AML-193 (cell line): ENCODE measurements around the gene ETFRF1.

Experiments
- DNase-seq, 2 experiments: peaks; one replicate each; lab custom pipeline; 2025; lab: John Stamatoyannopoulos, UW

Gene ETFRF1

GRCh38 chr12:25195056-25195971 is at the start of gene ETFRF1, which contains the start of gene DNAI7:
Gene ETFRF1 (plus strand): TSS chr12:25195237. CDS start chr12:25203957, 8,720 bp downstream.
Gene DNAI7 (minus strand): TSS chr12:25195160. CDS start chr12:25195078, 82 bp downstream.
- DNase-seq = peak; percentile 96 to 97

- no peak for DNase-seq
These were observed 48.4 kb upstream of the ETFRF1 start for GRCh38 chr12:25146686-25147085.

DNA sequence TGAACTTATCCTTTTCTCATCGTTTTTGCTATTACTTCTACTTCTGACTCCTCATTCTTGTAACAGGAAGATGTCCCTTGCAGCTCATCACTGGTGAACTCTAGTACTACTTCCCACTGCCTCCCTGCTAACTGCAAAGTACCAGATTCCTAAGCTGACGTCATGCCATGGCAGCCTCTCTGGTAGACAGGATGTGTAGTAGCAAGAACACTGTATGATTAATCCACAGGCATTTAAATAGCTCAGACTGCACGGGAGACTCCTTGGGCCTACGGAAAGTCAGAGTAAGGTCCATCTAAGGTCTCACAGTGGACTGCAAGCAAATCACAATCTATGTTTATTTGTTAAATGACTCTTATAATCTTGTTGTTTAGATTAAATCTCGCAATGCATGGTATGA is 43.6 kb upstream of the ETFRF1 start:
- no peak for DNase-seq

DNA sequence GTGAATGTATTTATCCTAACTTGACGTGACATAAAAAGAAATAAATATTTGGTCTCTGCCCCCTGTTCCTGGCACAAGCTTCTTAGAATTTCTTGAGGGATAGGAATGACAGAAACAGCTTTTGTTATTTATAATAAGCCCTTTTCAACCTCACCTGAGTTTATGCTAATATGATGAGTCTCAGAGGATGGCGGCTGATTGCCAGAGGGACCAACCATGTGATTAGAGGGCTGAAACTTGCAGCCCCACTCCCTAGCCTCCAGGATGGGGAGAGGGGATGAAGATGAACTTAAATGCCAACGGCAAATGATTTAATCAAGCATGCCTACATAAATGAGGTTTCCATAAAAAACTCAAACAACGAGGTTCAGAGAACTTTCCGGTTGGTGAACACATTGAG is 43.0 kb upstream of the ETFRF1 start:
- no peak for DNase-seq

DNA sequence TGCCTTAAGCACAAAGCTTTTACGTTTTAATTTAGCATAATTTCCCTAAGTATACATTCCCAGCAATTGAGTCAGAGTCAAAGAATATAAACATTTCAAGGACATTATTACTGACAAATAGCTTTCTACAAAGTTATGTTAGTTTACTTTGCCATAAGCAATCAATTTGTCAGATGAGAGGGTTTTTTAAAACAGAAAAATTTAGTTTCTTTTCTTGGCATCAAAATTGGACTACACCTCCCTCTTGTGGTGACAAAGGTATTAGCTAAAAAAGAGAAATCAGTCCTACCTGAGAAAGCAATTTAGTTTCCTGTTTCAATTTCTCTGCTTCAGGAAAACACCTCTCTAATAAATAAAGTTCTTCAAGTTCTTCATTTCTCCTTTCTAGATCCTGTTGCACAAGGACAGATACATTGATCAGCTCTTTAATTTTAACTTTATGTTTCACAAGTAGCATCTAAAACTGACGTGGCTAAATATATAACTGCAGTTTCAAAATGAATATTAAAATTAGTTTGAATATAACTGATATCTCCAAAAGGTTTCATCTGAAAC is 39.9 kb upstream of the ETFRF1 start:
- DNase-seq = peak; percentile 48 to 55

- peak in 1 of 2 experiments; percentile 7 for DNase-seq
These were observed 39.0 kb upstream of the ETFRF1 start for GRCh38 chr12:25156061-25156460.

- no peak for DNase-seq
These were observed 32.2 kb upstream of the ETFRF1 start for GRCh38 chr12:25162866-25163265.

GRCh38 chr12:25182765-25183164 is 12.3 kb upstream of the ETFRF1 start:
- no peak for DNase-seq

- DNase-seq = no peak
These were observed 10.9 kb upstream of the ETFRF1 start for GRCh38 chr12:25184132-25184531.

DNA sequence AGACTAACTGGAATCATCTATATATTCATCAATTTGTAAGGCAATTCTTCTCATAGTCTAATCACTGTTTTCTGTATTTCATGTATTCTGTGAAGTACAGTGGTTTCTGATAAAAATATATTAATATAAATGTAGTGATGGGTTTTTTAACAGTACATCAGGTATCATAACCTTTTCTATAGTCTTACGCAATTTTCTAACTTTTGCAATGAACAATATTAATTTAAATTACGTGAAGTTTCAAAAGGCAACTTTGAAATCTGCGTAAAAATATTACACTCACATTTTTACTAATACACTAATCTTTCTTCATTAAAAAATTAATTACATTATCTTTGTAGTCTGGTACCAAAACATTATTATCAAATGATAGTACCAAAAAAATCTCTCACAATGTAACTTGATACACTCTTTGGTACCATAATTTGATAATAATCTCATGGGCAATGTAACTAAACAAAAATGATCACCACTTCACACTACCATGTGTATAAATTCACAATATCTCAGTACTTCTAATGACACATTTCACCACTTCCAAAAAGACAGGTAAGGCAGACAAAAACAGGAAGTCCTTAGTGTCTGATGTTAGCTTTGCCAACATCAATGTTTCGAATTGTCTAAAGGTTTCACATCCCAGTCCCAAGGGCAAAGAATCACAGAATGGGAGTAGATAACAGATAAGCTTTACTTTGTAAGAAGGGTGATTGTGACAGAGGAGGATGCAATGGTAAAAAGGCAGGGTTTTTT is 8.8 kb upstream of the ETFRF1 start:
- no peak for DNase-seq

GRCh38 chr12:25186788-25187402 is 8.1 kb upstream of the ETFRF1 start:
- DNase-seq = no peak

- no peak for DNase-seq
These were observed 7.3 kb upstream of the ETFRF1 start for GRCh38 chr12:25187781-25188180.

GRCh38 chr12:25189656-25190055 is 5.4 kb upstream of the ETFRF1 start:
- DNase-seq = no peak

DNA sequence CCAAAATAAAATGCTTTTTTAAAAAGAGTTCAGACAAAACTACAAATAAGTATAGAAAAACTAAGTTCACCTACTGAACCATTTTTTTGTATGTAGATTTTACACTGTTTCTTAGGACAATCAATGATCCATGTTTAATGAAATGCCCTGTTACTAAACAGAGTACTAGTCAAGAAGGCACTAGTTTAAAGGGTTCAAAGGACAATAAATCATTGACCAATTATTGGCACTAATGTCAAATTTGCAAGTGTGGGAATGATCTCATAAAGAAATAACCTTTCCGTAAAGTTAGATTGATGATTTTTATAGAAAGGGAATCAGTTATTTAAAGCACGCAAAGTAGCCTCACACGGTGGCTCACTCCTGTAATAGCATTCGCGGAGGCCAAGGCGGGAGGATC is 4.2 kb upstream of the ETFRF1 start:
- no peak for DNase-seq

- no peak for DNase-seq
These were observed 823 bp upstream of the ETFRF1 start for GRCh38 chr12:25194214-25194613.

DNA sequence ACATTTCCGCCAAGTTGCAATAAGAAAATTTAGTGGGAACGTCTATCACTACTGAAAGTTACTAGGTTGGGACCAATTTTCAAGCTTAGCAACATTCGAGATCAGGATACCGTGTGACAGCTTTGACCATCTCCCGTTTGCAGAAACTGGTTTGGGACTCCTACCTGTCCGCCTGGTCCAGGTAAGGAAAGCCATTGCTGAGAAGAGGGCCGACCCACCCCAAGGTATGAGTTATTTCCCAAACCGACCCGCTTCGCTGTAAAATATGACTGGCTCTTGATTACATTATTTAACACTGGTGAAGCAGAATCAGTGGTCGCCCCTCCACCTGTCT is 348 bp upstream of the ETFRF1 start:
- DNase-seq = no peak

GRCh38 chr12:25197608-25198007 is 2.6 kb downstream of the ETFRF1 start:
- DNase-seq = peak in 1 of 2 experiments; percentile 2

DNA sequence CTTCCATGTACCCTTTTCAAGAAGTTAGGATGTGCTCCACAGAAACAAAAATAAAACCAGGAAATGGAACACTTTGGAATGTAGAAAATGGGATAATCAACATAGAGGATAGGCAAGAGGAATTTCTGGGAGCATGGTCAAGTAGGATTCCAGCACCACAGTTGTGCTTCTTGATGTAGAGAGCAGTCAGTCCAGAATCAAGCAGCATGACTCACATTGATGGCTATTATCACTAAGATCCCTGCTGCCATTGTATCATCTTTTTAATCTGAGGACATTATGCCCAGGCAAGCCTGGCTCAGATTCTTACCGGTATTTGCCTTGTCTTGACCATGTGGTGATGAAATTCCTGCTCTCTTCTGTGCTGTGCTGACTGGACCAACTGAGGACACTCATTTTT is 5.7 kb downstream of the ETFRF1 start:
- no peak for DNase-seq

GRCh38 chr12:25202137-25202536 is 7.1 kb downstream of the ETFRF1 start:
- no peak for DNase-seq

DNA sequence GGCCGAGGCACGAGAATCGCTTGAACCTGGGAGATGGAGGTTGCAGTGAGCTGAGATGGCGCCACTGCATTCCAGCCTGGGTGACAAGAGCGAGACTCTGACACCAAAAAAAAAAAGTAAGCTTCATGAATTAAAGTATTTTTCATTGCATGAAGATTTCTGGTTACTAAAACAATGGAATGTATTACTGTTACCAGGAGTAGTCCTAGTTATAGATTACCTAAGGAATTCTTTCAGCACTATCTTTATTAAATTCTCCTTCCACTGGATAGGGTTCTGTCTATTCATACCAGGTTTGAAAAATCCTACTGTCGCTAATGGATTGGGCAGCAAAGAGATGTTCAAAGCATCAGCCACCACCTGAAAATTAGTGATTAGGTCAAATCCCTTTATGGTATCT is 12.4 kb downstream of the ETFRF1 start:
- no peak for DNase-seq

DNA sequence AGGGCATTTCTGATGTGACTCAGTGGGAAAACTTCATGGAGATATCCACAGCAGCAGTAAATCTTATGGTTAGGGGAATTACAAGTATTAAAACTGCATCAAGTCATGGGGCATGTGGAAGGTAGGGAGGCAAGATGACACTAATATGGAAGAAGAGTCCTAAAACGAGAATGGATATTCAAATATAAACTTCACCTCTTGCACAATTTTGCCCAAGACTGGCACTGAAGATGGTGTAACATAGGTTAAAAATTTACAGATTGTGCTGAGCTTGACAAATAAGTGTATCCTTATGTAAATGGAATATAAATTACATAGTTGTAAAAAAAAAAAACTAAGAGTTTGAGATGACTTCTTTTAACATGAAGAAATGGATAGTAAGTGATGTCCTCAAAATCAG is 12.8 kb downstream of the ETFRF1 start:
- no peak for DNase-seq

GRCh38 chr12:25208554-25208953 is 13.5 kb downstream of the ETFRF1 start:
- no peak for DNase-seq
